Measurements from ENCODE around the gene BDNF.

Gene BDNF

GRCh38 chr11:27608951-27609350, 91.3 kb downstream of the BDNF start:
- no peak overlapping the region for H3K4me2 ChIP-seq
- H3K27me3 ChIP-seq = no peaks in the 10 kb centered on the region
- H3K4me3 ChIP-seq = no peak overlapping the region
- no peak overlapping the region for H3K27ac ChIP-seq
- no peaks in the 10 kb centered on the region for H3K4me1 ChIP-seq
- TF ChIP-seq Cebpa-rat (IDR thresholded peaks at IDR 0.05) = no peak
- H3K9me3 ChIP-seq = no peaks in the 10 kb centered on the region
- no peaks in the 10 kb centered on the region for H4K20me1 ChIP-seq
- H3K9ac ChIP-seq = no peak overlapping the region
- H3K36me3 ChIP-seq = no peaks in the 10 kb centered on the region

GRCh38 chr11:27605422-27605821, 94.8 kb downstream of the BDNF start:
- no peak overlapping the region for H3K4me2 ChIP-seq
- H3K27me3 ChIP-seq = no peaks in the 10 kb centered on the region
- no peaks in the 10 kb centered on the region for H3K9me3 ChIP-seq
- H3K9ac ChIP-seq = no peak overlapping the region
- no peak overlapping the region for H3K4me3 ChIP-seq
- no peak for TF ChIP-seq Cebpa-rat (IDR thresholded peaks at IDR 0.05)
- H3K36me3 ChIP-seq = no peaks in the 10 kb centered on the region
- no peak overlapping the region for H3K27ac ChIP-seq
- no peaks in the 10 kb centered on the region for H4K20me1 ChIP-seq
- H3K4me1 ChIP-seq = no peaks in the 10 kb centered on the region
